Tibial nerve (tissue), 3 donors: ENCODE measurements around the gene PLEKHG5.

ENCODE experiments used
- POLR2A ChIP-seq, 2 donors: fragments of 450-650 bp; IDR thresholded peaks; one replicate each; pipeline ENCODE4 v1.6.1; 2017; ENCODE audit warnings: antibody characterized with exemption in 2 of 2, mild to moderate bottlenecking in 2 of 2, moderate library complexity in 2 of 2
- TF ChIP-seq, protein P1 (sequence below), 5 experiments: fragments of 200-600 bp in 3 of 5; fragments of 450-650 bp in 2 of 5; sonication (generic) in 3 of 5; IDR thresholded peaks; one replicate each; pipeline ENCODE4 v1.5.1; 2016 to 2019; ENCODE audit warnings: antibody characterized with exemption in 5 of 5, mild to moderate bottlenecking in 3 of 5, moderate library complexity in 2 of 5

DNA sequence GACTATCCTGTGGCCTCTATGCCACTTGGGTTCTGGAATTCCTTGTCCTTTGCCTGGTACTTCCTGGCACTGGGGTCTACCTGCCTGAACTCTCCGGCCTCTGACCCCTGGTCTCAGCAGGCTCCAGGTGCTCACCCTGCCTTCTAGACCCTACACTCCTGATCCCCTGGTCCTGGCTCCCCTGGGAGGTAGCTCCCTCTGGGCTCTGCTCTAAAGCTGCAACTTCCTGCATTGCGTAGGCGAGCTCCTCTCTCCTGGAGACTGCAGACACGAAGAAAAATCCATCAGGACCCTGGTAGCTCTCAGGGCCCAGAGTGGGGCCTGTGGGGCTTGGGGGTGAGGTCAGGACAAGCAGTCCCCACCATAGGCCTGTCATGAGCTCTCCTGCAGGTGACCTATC is 7.8 kb upstream of the PLEKHG5 start:
- TF ChIP-seq POLR2A (IDR thresholded peaks at IDR 0.05) = no peak
- TF ChIP-seq, protein P1, sequence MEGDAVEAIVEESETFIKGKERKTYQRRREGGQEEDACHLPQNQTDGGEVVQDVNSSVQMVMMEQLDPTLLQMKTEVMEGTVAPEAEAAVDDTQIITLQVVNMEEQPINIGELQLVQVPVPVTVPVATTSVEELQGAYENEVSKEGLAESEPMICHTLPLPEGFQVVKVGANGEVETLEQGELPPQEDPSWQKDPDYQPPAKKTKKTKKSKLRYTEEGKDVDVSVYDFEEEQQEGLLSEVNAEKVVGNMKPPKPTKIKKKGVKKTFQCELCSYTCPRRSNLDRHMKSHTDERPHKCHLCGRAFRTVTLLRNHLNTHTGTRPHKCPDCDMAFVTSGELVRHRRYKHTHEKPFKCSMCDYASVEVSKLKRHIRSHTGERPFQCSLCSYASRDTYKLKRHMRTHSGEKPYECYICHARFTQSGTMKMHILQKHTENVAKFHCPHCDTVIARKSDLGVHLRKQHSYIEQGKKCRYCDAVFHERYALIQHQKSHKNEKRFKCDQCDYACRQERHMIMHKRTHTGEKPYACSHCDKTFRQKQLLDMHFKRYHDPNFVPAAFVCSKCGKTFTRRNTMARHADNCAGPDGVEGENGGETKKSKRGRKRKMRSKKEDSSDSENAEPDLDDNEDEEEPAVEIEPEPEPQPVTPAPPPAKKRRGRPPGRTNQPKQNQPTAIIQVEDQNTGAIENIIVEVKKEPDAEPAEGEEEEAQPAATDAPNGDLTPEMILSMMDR (IDR thresholded peaks at IDR 0.05) = no peak
